ENCODE measurements around the gene ZC3H12A. TPM values are rescaled to one million over a fixed set of nuclear protein-coding genes. Genes with fewer than 3 reads are reported as not detected.

The ZC3H12A gene
- total RNA-seq, 1 donor from 2014 or later = 12.8 TPM

DNA sequence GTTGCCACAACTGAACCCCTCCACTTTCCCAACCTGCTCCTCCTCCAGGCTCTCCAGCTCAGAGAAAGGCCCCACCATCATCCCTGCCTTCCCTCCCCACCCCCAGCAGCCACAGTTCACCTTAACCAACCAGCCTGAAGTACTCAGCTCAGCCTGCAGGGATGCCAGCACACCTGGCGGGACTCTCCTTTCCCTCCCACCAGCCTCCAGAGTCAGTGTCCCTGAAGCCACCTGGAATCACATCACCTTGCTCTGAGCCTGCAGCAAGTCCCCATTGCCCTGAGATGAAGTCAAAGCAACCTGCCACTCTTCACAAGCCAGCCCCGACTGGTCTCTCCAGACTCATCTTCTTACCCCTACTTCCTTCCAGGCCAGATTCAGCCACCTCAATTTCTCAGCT, 26.2 kb upstream of the ZC3H12A start:
- no peak for ATAC-seq
- Histone ChIP-seq H3K36me3 (no peaks in the 10 kb centered on the region), H3K4me1 (no peaks in the 10 kb centered on the region), H3K27ac (no peak overlapping the region), H3K27me3 (ENCODE audit: low read depth) (peaks cover 13% of the 10 kb centered on the region), H3K9me3 (no peaks in the 10 kb centered on the region), H3K4me3 (no peak overlapping the region)
- TF ChIP-seq, protein P1, sequence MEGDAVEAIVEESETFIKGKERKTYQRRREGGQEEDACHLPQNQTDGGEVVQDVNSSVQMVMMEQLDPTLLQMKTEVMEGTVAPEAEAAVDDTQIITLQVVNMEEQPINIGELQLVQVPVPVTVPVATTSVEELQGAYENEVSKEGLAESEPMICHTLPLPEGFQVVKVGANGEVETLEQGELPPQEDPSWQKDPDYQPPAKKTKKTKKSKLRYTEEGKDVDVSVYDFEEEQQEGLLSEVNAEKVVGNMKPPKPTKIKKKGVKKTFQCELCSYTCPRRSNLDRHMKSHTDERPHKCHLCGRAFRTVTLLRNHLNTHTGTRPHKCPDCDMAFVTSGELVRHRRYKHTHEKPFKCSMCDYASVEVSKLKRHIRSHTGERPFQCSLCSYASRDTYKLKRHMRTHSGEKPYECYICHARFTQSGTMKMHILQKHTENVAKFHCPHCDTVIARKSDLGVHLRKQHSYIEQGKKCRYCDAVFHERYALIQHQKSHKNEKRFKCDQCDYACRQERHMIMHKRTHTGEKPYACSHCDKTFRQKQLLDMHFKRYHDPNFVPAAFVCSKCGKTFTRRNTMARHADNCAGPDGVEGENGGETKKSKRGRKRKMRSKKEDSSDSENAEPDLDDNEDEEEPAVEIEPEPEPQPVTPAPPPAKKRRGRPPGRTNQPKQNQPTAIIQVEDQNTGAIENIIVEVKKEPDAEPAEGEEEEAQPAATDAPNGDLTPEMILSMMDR (IDR thresholded peaks at IDR 0.05) = no peak
- intact Hi-C loops (cut with DNase I) = no loop called here
- DNase-seq = no peak

GRCh38 chr1:37448691-37449417, 25.5 kb upstream of the ZC3H12A start:
- no peak for DNase-seq
- no peak overlapping the region for H3K4me3 ChIP-seq
- TF ChIP-seq, protein P1 (IDR thresholded peaks at IDR 0.05) = no peak
- no peaks in the 10 kb centered on the region for H3K9me3 ChIP-seq
- peaks cover 3% of the 10 kb centered on the region for H3K36me3 ChIP-seq
- no peak for ATAC-seq
- no peak overlapping the region for H3K27ac ChIP-seq
- intact Hi-C loops (cut with DNase I) = no loop called here
- no peaks in the 10 kb centered on the region for H3K4me1 ChIP-seq
- H3K27me3 ChIP-seq (ENCODE audit: low read depth) = peaks cover 13% of the 10 kb centered on the region

DNA sequence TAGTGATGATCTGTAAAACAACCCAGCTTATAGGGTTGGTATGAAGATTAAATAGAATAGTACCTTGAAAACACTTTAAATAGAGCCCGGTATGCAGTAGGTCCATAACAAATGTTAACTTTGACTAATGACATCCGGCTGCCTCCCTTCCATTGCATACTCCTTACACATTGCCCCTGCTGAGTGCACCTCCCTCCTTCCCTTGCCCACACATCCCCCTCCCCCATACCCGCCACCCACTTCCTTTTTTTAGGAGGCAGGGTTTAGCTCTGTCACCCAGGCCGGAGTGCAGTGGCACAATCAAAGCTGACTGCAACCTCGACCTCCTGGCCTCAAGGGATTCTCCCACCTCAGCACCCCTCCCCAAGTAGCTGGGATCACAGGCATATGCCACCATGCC, 24.4 kb upstream of the ZC3H12A start:
- DNase-seq = peak; percentile 66
- peaks cover 13% of the 10 kb centered on the region for H3K27me3 ChIP-seq (ENCODE audit: low read depth)
- intact Hi-C loops (cut with DNase I) = loop anchor here (10.0 kb wide), 1 partner anchor 235 kb away; no protein-coding TSS in a partner anchor
- H3K36me3 ChIP-seq = peaks cover 4% of the 10 kb centered on the region
- peak; percentile 33 to 55 for ATAC-seq
- H3K27ac ChIP-seq = no peak overlapping the region
- TF ChIP-seq, protein P1 (IDR thresholded peaks at IDR 0.05) = no peak
- peaks cover 5% of the 10 kb centered on the region for H3K4me1 ChIP-seq
- no peak overlapping the region for H3K4me3 ChIP-seq
- H3K9me3 ChIP-seq = no peaks in the 10 kb centered on the region

DNA sequence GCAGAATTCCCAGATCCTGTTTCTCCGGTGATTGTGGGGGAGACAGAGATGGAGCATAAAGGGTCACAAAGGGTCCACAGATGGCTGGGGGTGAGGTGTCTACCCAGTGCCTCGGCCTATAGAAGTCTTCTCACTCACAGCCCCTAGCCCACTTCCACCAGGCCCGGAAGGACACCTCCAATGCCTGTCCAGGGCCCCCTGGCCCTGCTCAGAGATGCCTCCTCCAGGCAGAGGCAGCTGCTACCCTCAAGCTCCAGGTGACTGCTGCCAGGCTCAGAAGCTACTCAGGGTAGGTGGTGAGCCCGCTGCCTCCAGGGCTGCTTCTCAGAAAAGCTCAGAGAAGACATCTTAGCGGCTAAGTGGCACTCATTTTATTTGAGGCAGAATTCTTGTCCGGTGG, 22.0 kb upstream of the ZC3H12A start:
- H3K27ac ChIP-seq = no peak overlapping the region
- H3K4me1 ChIP-seq = peaks cover 12% of the 10 kb centered on the region
- intact Hi-C loops (cut with DNase I) = loop anchor here (10.0 kb wide), 1 partner anchor 232 kb away; no protein-coding TSS in a partner anchor
- no peak for ATAC-seq
- peaks cover 13% of the 10 kb centered on the region for H3K27me3 ChIP-seq (ENCODE audit: low read depth)
- H3K36me3 ChIP-seq = peaks cover 4% of the 10 kb centered on the region
- TF ChIP-seq, protein P1 (IDR thresholded peaks at IDR 0.05) = no peak
- no peaks in the 10 kb centered on the region for H3K9me3 ChIP-seq
- H3K4me3 ChIP-seq = no peak overlapping the region
- no peak for DNase-seq

- TF ChIP-seq, protein P1 (IDR thresholded peaks at IDR 0.05) = no peak
- Histone ChIP-seq H3K9me3 (no peaks in the 10 kb centered on the region), H3K27ac (no peak overlapping the region), H3K36me3 (peaks cover 4% of the 10 kb centered on the region), H3K27me3 (ENCODE audit: low read depth) (peaks cover 7% of the 10 kb centered on the region), H3K4me3 (no peak overlapping the region), H3K4me1 (peaks cover 12% of the 10 kb centered on the region)
- intact Hi-C loops (cut with DNase I) = loop anchor here (10.0 kb wide), 1 partner anchor 231 kb away; no protein-coding TSS in a partner anchor
- DNase-seq (no peak), ATAC-seq (no peak)
These were observed 20.7 kb upstream of the ZC3H12A start for GRCh38 chr1:37453647-37454046.

All from lower lobe of right lung (tissue), 2 donors.